ENCODE results near the gene TEKT3. TPM values are rescaled to one million over a fixed set of nuclear protein-coding genes. Genes with fewer than 3 reads are reported as not detected.

Gene TEKT3
- total RNA-seq, 1 donor = not detected

GRCh38 chr17:15364615-15365014 lies 23.2 kb upstream of the TEKT3 start:
- H3K4me1 ChIP-seq (ENCODE audit: insufficient read depth, low read length) = no peaks in the 10 kb centered on the region
- H3K9me3 ChIP-seq (ENCODE audit: low read depth, low read length) = no peaks in the 10 kb centered on the region
- no peak overlapping the region for H3K4me3 ChIP-seq (ENCODE audit: low read length)
- H3K27me3 ChIP-seq (ENCODE audit: insufficient read depth, low read length) = no peaks in the 10 kb centered on the region

GRCh38 chr17:15363702-15364101 lies 22.3 kb upstream of the TEKT3 start:
- no peaks in the 10 kb centered on the region for H3K9me3 ChIP-seq (ENCODE audit: low read depth, low read length)
- H3K27me3 ChIP-seq (ENCODE audit: insufficient read depth, low read length) = no peaks in the 10 kb centered on the region
- no peak overlapping the region for H3K4me3 ChIP-seq (ENCODE audit: low read length)
- no peaks in the 10 kb centered on the region for H3K4me1 ChIP-seq (ENCODE audit: insufficient read depth, low read length)

- no peaks in the 10 kb centered on the region for H3K27me3 ChIP-seq (ENCODE audit: insufficient read depth, low read length)
These were observed 20.2 kb upstream of the TEKT3 start for GRCh38 chr17:15361592-15361991.

GRCh38 chr17:15361151-15361550 lies 19.8 kb upstream of the TEKT3 start:
- H3K27me3 ChIP-seq (ENCODE audit: insufficient read depth, low read length) = no peaks in the 10 kb centered on the region
- H3K4me3 ChIP-seq (ENCODE audit: low read length) = no peak overlapping the region
- H3K9me3 ChIP-seq (ENCODE audit: low read depth, low read length) = no peaks in the 10 kb centered on the region
- H3K4me1 ChIP-seq (ENCODE audit: insufficient read depth, low read length) = no peaks in the 10 kb centered on the region

More at GRCh38 chr17:15361592-15361991, 20.2 kb upstream of the TEKT3 start:
- Histone ChIP-seq H3K9me3 (ENCODE audit: low read depth, low read length) (no peaks in the 10 kb centered on the region), H3K4me1 (ENCODE audit: insufficient read depth, low read length) (no peaks in the 10 kb centered on the region), H3K4me3 (ENCODE audit: low read length) (no peak overlapping the region)

GRCh38 chr17:15354256-15354655 lies 12.9 kb upstream of the TEKT3 start:
- Histone ChIP-seq H3K27me3 (ENCODE audit: insufficient read depth, low read length) (peaks cover 3% of the 10 kb centered on the region), H3K4me1 (ENCODE audit: insufficient read depth, low read length) (no peaks in the 10 kb centered on the region), H3K9me3 (ENCODE audit: low read depth, low read length) (no peaks in the 10 kb centered on the region)

GRCh38 chr17:15351925-15352324 lies 10.5 kb upstream of the TEKT3 start:
- Histone ChIP-seq H3K9me3 (ENCODE audit: low read depth, low read length) (no peaks in the 10 kb centered on the region), H3K27me3 (ENCODE audit: insufficient read depth, low read length) (peaks cover 6% of the 10 kb centered on the region), H3K4me1 (ENCODE audit: insufficient read depth, low read length) (no peaks in the 10 kb centered on the region), H3K4me3 (ENCODE audit: low read length) (no peak overlapping the region)

More at GRCh38 chr17:15354256-15354655, 12.9 kb upstream of the TEKT3 start:
- H3K4me3 ChIP-seq (ENCODE audit: low read length) = no peak overlapping the region

GRCh38 chr17:15351478-15351840 lies 10.1 kb upstream of the TEKT3 start:
- Histone ChIP-seq H3K27me3 (ENCODE audit: insufficient read depth, low read length) (peaks cover 6% of the 10 kb centered on the region), H3K9me3 (ENCODE audit: low read depth, low read length) (no peaks in the 10 kb centered on the region), H3K4me1 (ENCODE audit: insufficient read depth, low read length) (no peaks in the 10 kb centered on the region), H3K4me3 (ENCODE audit: low read length) (no peak overlapping the region)

GRCh38 chr17:15350777-15351477 lies 9.5 kb upstream of the TEKT3 start:
- H3K4me3 ChIP-seq (ENCODE audit: low read length) = no peak overlapping the region
- no peaks in the 10 kb centered on the region for H3K4me1 ChIP-seq (ENCODE audit: insufficient read depth, low read length)
- H3K9me3 ChIP-seq (ENCODE audit: low read depth, low read length) = no peaks in the 10 kb centered on the region
- H3K27me3 ChIP-seq (ENCODE audit: insufficient read depth, low read length) = peaks cover 6% of the 10 kb centered on the region

GRCh38 chr17:15349119-15349518 lies 7.7 kb upstream of the TEKT3 start:
- Histone ChIP-seq H3K4me3 (ENCODE audit: low read length) (no peak overlapping the region), H3K27me3 (ENCODE audit: insufficient read depth, low read length) (peaks cover 6% of the 10 kb centered on the region), H3K9me3 (ENCODE audit: low read depth, low read length) (no peaks in the 10 kb centered on the region), H3K4me1 (ENCODE audit: insufficient read depth, low read length) (no peaks in the 10 kb centered on the region)

- peaks cover 14% of the 10 kb centered on the region for H3K27me3 ChIP-seq (ENCODE audit: insufficient read depth, low read length)
- no peaks in the 10 kb centered on the region for H3K4me1 ChIP-seq (ENCODE audit: insufficient read depth, low read length)
- H3K9me3 ChIP-seq (ENCODE audit: low read depth, low read length) = no peaks in the 10 kb centered on the region
- no peak overlapping the region for H3K4me3 ChIP-seq (ENCODE audit: low read length)
These were observed 6.6 kb upstream of the TEKT3 start for GRCh38 chr17:15348021-15348420.

GRCh38 chr17:15346066-15346595 lies 4.7 kb upstream of the TEKT3 start:
- peaks cover 5% of the 10 kb centered on the region for H3K4me1 ChIP-seq (ENCODE audit: insufficient read depth, low read length)
- H3K27me3 ChIP-seq (ENCODE audit: insufficient read depth, low read length) = peaks cover 33% of the 10 kb centered on the region
- H3K4me3 ChIP-seq (ENCODE audit: low read length) = no peak overlapping the region
- H3K9me3 ChIP-seq (ENCODE audit: low read depth, low read length) = no peaks in the 10 kb centered on the region

- H3K27me3 ChIP-seq (ENCODE audit: insufficient read depth, low read length) = peaks cover 53% of the 10 kb centered on the region
- no peak overlapping the region for H3K4me3 ChIP-seq (ENCODE audit: low read length)
- H3K9me3 ChIP-seq (ENCODE audit: low read depth, low read length) = no peaks in the 10 kb centered on the region
- peaks cover 5% of the 10 kb centered on the region for H3K4me1 ChIP-seq (ENCODE audit: insufficient read depth, low read length)
These were observed 2.4 kb upstream of the TEKT3 start for GRCh38 chr17:15343749-15344148.

- H3K27me3 ChIP-seq (ENCODE audit: insufficient read depth, low read length) = peaks cover 52% of the 10 kb centered on the region
- no peaks in the 10 kb centered on the region for H3K9me3 ChIP-seq (ENCODE audit: low read depth, low read length)
- peaks cover 5% of the 10 kb centered on the region for H3K4me1 ChIP-seq (ENCODE audit: insufficient read depth, low read length)
- H3K4me3 ChIP-seq (ENCODE audit: low read length) = no peak overlapping the region
These were observed 1.1 kb upstream of the TEKT3 start for GRCh38 chr17:15342460-15342859.

GRCh38 chr17:15341966-15342365 lies 569 bp upstream of the TEKT3 start:
- H3K9me3 ChIP-seq (ENCODE audit: low read depth, low read length) = no peaks in the 10 kb centered on the region
- H3K4me1 ChIP-seq (ENCODE audit: insufficient read depth, low read length) = peaks cover 5% of the 10 kb centered on the region
- H3K4me3 ChIP-seq (ENCODE audit: low read length) = no peak overlapping the region
- peaks cover 52% of the 10 kb centered on the region for H3K27me3 ChIP-seq (ENCODE audit: insufficient read depth, low read length)

- Histone ChIP-seq H3K4me3 (ENCODE audit: low read length) (no peak overlapping the region), H3K27me3 (ENCODE audit: insufficient read depth, low read length) (peaks cover 54% of the 10 kb centered on the region), H3K9me3 (ENCODE audit: low read depth, low read length) (no peaks in the 10 kb centered on the region), H3K4me1 (ENCODE audit: insufficient read depth, low read length) (peaks cover 5% of the 10 kb centered on the region)
These were observed 431 bp downstream of the TEKT3 start for GRCh38 chr17:15340966-15341365.

GRCh38 chr17:15335446-15335845 lies 6.0 kb downstream of the TEKT3 start:
- Histone ChIP-seq H3K9me3 (ENCODE audit: low read depth, low read length) (peaks cover 10% of the 10 kb centered on the region), H3K27me3 (ENCODE audit: insufficient read depth, low read length) (peaks cover 38% of the 10 kb centered on the region), H3K4me3 (ENCODE audit: low read length) (no peak overlapping the region), H3K4me1 (ENCODE audit: insufficient read depth, low read length) (no peaks in the 10 kb centered on the region)

All from mononuclear cell (primary cell).